Measurements from ENCODE around the gene ZC3HAV1. TPM values are rescaled to one million over a fixed set of nuclear protein-coding genes. Genes with fewer than 3 reads are reported as not detected.

Gene ZC3HAV1
- total and polyA plus RNA-seq, 2 of the 13 experiments (the other 11 are each of a cell fraction or from before 2014, with no cell fraction given) = 12.7 to 23.7 TPM

GRCh38 chr7:138999414-138999813 lies 110.1 kb downstream of the ZC3HAV1 start:
- intact Hi-C loops (cut with micrococcal nuclease; ENCODE audit: unreplicated experiment) = no loop called here
- in situ Hi-C loops (cut with HindIII; ENCODE audit: extremely low pct_ligation_motif_present, low pct_unique_long_range_greater_than_20kb) = no loop called here
- Histone ChIP-seq H3K79me2 (ENCODE audit: insufficient read depth, low read length) (no peaks in the 10 kb centered on the region), H3K27me3 (ENCODE audit: control insufficient read depth in 1 of 2, insufficient read depth in 2 of 2, low read length in 2 of 2) (peaks cover 0 to 8% of the 10 kb centered on the region in 2 experiments; a peak in 3 of 5 replicates), H3K4me1 (ENCODE audit: insufficient read depth, low read length) (no peaks in the 10 kb centered on the region), H4K20me1 (ENCODE audit: insufficient read depth, low read length) (no peaks in the 10 kb centered on the region), H3K4me2 (ENCODE audit: low read depth, low read length) (no peak overlapping the region), H3K9me3 (ENCODE audit: low read length) (peaks cover 4% of the 10 kb centered on the region; the same call in 1 of the 2 replicates), H3K36me3 (replicated peaks in 1 of 2; ENCODE audit: control insufficient read depth in 1 of 2, insufficient read depth in 2 of 2, low read length in 2 of 2) (no peaks in the 10 kb centered on the region), H3K9ac (ENCODE audit: insufficient read depth, low read depth, low read length) (no peak overlapping the region), H2AFZ (ENCODE audit: low read length) (no peak overlapping the region), H3K4me3 (replicated peaks in 1 of 3; ENCODE audit: insufficient read depth in 1 of 3, low read depth in 2 of 3, low read length in 3 of 3) (no peak overlapping the region), H3K27ac (ENCODE audit: extremely low read length, insufficient read depth, low read length) (no peak overlapping the region)
- 72% methylated on average over 3 of the region's 3 CpGs for WGBS (ENCODE audit: low lambda C conversion rate)
- CTCF ChIA-PET (ENCODE audit: low intra/inter-chr PET ratio, low total read pairs) = no interaction called here
- no peak for TF ChIP-seq GPN1 (CRISPR knock-in tag; IDR thresholded peaks at IDR 0.05; ENCODE audit: borderline replicate concordance)
- FAIRE-seq (no peak), ATAC-seq (no peak), DNase-seq (ENCODE audit: low spot score) (no peak)
- POLR2A ChIA-PET = no interaction called here
- no TSS peak for BruUV-seq (replicated peaks)

Other genes starting within 250 kb of the ZC3HAV1 start
- 1.8 TPM in 2 replicates for gene KIAA1549, start 128.3 kb downstream of the ZC3HAV1 start, total RNA-seq (2016; rRNA removed; fragmentation: Illumina TruSeq; extraction: Trizol)
- 1.1 and 1.2 TPM in 2 replicates for gene KIAA1549, start 128.3 kb downstream of the ZC3HAV1 start, polyA plus RNA-seq (2011; rRNA removed)
- gene ZC3HAV1L, start 73.7 kb downstream of the ZC3HAV1 start, total RNA-seq (2016; rRNA removed; fragmentation: Illumina TruSeq; extraction: Trizol) = 8.4 and 11.5 TPM in 2 replicates
- 10.5 and 11.1 TPM in 2 replicates for gene ZC3HAV1L, start 73.7 kb downstream of the ZC3HAV1 start, polyA plus RNA-seq (2011; rRNA removed)
- gene UBN2, start 121.5 kb upstream of the ZC3HAV1 start, total RNA-seq (2016; rRNA removed; fragmentation: Illumina TruSeq; extraction: Trizol) = 5.6 and 8.0 TPM in 2 replicates
- 4.2 and 5.7 TPM in 2 replicates for gene UBN2, start 121.5 kb upstream of the ZC3HAV1 start, polyA plus RNA-seq (2011; rRNA removed)
- 50.7 and 59.2 TPM in 2 replicates for gene FMC1, start 231.6 kb upstream of the ZC3HAV1 start, total RNA-seq (2016; rRNA removed; fragmentation: Illumina TruSeq; extraction: Trizol)
- gene FMC1, start 231.6 kb upstream of the ZC3HAV1 start, polyA plus RNA-seq (2011; rRNA removed) = 37.3 and 39.2 TPM in 2 replicates